CD4-positive, alpha-beta memory T cell (primary cell): ENCODE measurements around the gene IL19. TPM values are rescaled to one million over a fixed set of nuclear protein-coding genes. Genes with fewer than 3 reads are reported as not detected.

Experiments used
- CTCF ChIA-PET: fragments of 350-600 bp; sonication (Branson Sonifier 250); formaldehyde crosslinking; loops from one replicate; lab custom pipeline; 2021; ENCODE audit warnings: inconsistent platforms; ENCODE audit not compliant: partially characterized antibody; lab: Charles Lee
- POLR2A ChIA-PET: fragments of 350-600 bp; sonication (Branson Sonifier 250); formaldehyde crosslinking; loops from one replicate; lab custom pipeline; 2021; ENCODE audit not compliant: partially characterized antibody; lab: Charles Lee
- DNase-seq, 5 donors: peaks; one replicate each; pipeline versions ENCODE4 v3.0.0 to v3.0.0-alpha.2; 2020 to 2022; ENCODE audit warnings: mixed read lengths in 1 of 5
- H3K27ac ChIP-seq: one replicate; pipeline ENCODE4 v1.7.0; 2013; ENCODE audit warnings: low read depth, low read length
- H3K27me3 ChIP-seq: 2 replicates; pipeline ENCODE4 v1.7.0; 2013; ENCODE audit warnings: mild to moderate bottlenecking, low read length, moderate library complexity; ENCODE audit not compliant: insufficient read depth
- H3K36me3 ChIP-seq: 2 replicates; pipeline ENCODE4 v1.7.0; 2013; ENCODE audit warnings: mild to moderate bottlenecking, low read length, moderate library complexity; ENCODE audit not compliant: insufficient read depth
- H3K4me1 ChIP-seq: 2 replicates; pipeline ENCODE4 v1.7.0; 2013; ENCODE audit warnings: mild to moderate bottlenecking, low read length, moderate library complexity; ENCODE audit not compliant: insufficient read depth
- H3K4me3 ChIP-seq, 2 donors: one replicate each; pipeline ENCODE4 v1.7.0; 2013; ENCODE audit warnings: low read length in 2 of 2, mild to moderate bottlenecking in 1 of 2
- H3K9me3 ChIP-seq, 2 donors: one replicate each; pipeline ENCODE4 v1.7.0; 2013; ENCODE audit warnings: low read length in 2 of 2, control low read depth in 1 of 2; ENCODE audit not compliant: control insufficient read depth in 1 of 2
- H3K27ac Mint-ChIP-seq, 7 donors: one replicate each; pipeline ENCODE4 v1.8.0; 2020 to 2021; ENCODE audit warnings: mixed read lengths in 7 of 7, mild to moderate bottlenecking in 6 of 7, inconsistent platforms in 3 of 7, moderate library complexity in 3 of 7
- H3K27me3 Mint-ChIP-seq, 2 donors: one replicate each; pipeline ENCODE4 v1.8.0; 2020 to 2021; ENCODE audit warnings: mixed read lengths in 2 of 2
- H3K36me3 Mint-ChIP-seq, 2 donors: one replicate each; pipeline ENCODE4 v1.8.0; 2020 to 2021; ENCODE audit warnings: mixed read lengths in 2 of 2, inconsistent platforms in 1 of 2, mild to moderate bottlenecking in 1 of 2
- H3K4me1 Mint-ChIP-seq, 4 donors: one replicate each; pipeline ENCODE4 v1.8.0; 2020 to 2021; ENCODE audit warnings: mixed read lengths in 4 of 4, mild to moderate bottlenecking in 1 of 4
- H3K4me3 Mint-ChIP-seq, 8 donors: one replicate each; pipeline ENCODE4 v1.8.0; 2020 to 2021; ENCODE audit warnings: mixed read lengths in 8 of 8, mild to moderate bottlenecking in 7 of 8, moderate library complexity in 6 of 8, inconsistent platforms in 3 of 8
- H3K9me3 Mint-ChIP-seq, 8 donors: one replicate each; pipeline ENCODE4 v1.8.0; 2020 to 2021; ENCODE audit warnings: mixed read lengths in 8 of 8, mild to moderate bottlenecking in 5 of 8, inconsistent platforms in 3 of 8, moderate library complexity in 1 of 8
- intact Hi-C: fragments of 100-400 bp; cut with micrococcal nuclease; formaldehyde crosslinking; loops from one replicate; pipeline ENCODE4 v1.15.1; 2023
- polyA plus RNA-seq, 2 donors: library from polyadenylated mRNA; unstranded; fragments of 300-500 nt; fragmentation: Illumina TruSeq; gene quantifications; one replicate each; pipeline ENCODE4 v1.2.3, GENCODE V29; 2021
- total RNA-seq, 2 experiments: library from RNA; stranded (reverse); gene quantifications; one replicate each; pipeline ENCODE4 v1.2.3, GENCODE V29; 2021

Gene IL19
- total and polyA plus RNA-seq, 4 experiments from 2014 or later = not detected

GRCh38 chr1:206799311-206799710 is 28.7 kb downstream of the IL19 start:
- Mint-ChIP-seq H3K36me3 (no peaks in the 10 kb centered on the region), H3K27ac (peak overlapping the region in 2 of 7 donors; percentile 38 to 48), H3K9me3 (peaks cover 0 to 4% (median 0%) of the 10 kb centered on the region in 8 donors), H3K4me1 (peaks cover 49 to 84% (median 63%) of the 10 kb centered on the region in 4 donors), H3K27me3 (peaks cover 0 to 2% of the 10 kb centered on the region in 2 donors), H3K4me3 (no peak overlapping the region)
- DNase-seq = no peak
- Histone ChIP-seq H3K4me1 (peaks cover 57% of the 10 kb centered on the region), H3K9me3 (no peaks in the 10 kb centered on the region), H3K36me3 (no peaks in the 10 kb centered on the region), H3K4me3 (no peak overlapping the region), H3K27me3 (no peaks in the 10 kb centered on the region), H3K27ac (no peak overlapping the region)
- ChIA-PET CTCF (interaction anchor here (1.1 to 3.5 kb wide), 17 partner anchors 8 to 120 kb away, joined by 3 to 27 read pairs (median 7); partner anchors contain the start of genes IL10 and IL19), POLR2A (interaction anchor here (13.4 kb wide), 1 partner anchor 30 kb away, joined by 141 read pairs; the partner anchor contains the start of genes IL10 and IL19)
- intact Hi-C loops = no loop called here

GRCh38 chr1:206800411-206800810 is 29.8 kb downstream of the IL19 start:
- ChIA-PET CTCF (interaction anchor here (1.3 to 12.2 kb wide), 5 partner anchors 10 to 75 kb away, joined by 4 to 351 read pairs (median 25); no protein-coding TSS in a partner anchor), POLR2A (interaction anchor here (13.4 kb wide), 1 partner anchor 31 kb away, joined by 141 read pairs; the partner anchor contains the start of genes IL10 and IL19)
- intact Hi-C loops = no loop called here
- DNase-seq = no peak
- H3K4me3 Mint-ChIP-seq = no peak overlapping the region
- Histone ChIP-seq H3K27me3 (no peaks in the 10 kb centered on the region), H3K27ac (no peak overlapping the region), H3K4me3 (no peak overlapping the region), H3K9me3 (no peaks in the 10 kb centered on the region), H3K4me1 (peaks cover 57% of the 10 kb centered on the region), H3K36me3 (no peaks in the 10 kb centered on the region)
- peaks cover 47 to 84% (median 63%) of the 10 kb centered on the region in 4 donors for H3K4me1 Mint-ChIP-seq
- no peaks in the 10 kb centered on the region for H3K27me3 Mint-ChIP-seq
- peak overlapping the region in 6 of 7 donors; percentile 37 to 77 (median 60) for H3K27ac Mint-ChIP-seq
- peaks cover 0 to 4% (median 0%) of the 10 kb centered on the region in 8 donors for H3K9me3 Mint-ChIP-seq
- H3K36me3 Mint-ChIP-seq = no peaks in the 10 kb centered on the region

- POLR2A ChIA-PET = interaction anchor here (3.8 to 13.4 kb wide), 3 partner anchors 15 to 65 kb away, joined by 46 to 158 read pairs (median 141); partner anchors contain the start of genes IL10 and IL19
- H3K27ac ChIP-seq = no peak overlapping the region
Measured at GRCh38 chr1:206800891-206801290, 30.3 kb downstream of the IL19 start.

GRCh38 chr1:206801467-206801866 is 30.9 kb downstream of the IL19 start:
- Histone ChIP-seq H3K9me3 (no peaks in the 10 kb centered on the region), H3K4me1 (peaks cover 63% of the 10 kb centered on the region), H3K4me3 (no peak overlapping the region), H3K27me3 (no peaks in the 10 kb centered on the region), H3K36me3 (no peaks in the 10 kb centered on the region), H3K27ac (no peak overlapping the region)
- peak overlapping the region in 2 of 8 donors; percentile 22 to 51 for H3K4me3 Mint-ChIP-seq
- intact Hi-C loops = no loop called here
- H3K4me1 Mint-ChIP-seq = peaks cover 46 to 82% (median 64%) of the 10 kb centered on the region in 4 donors
- H3K27me3 Mint-ChIP-seq = no peaks in the 10 kb centered on the region
- no peak for DNase-seq
- peaks cover 0 to 4% (median 0%) of the 10 kb centered on the region in 8 donors for H3K9me3 Mint-ChIP-seq
- H3K27ac Mint-ChIP-seq = peak overlapping the region; percentile 89 to 99 (median 97)
- POLR2A ChIA-PET = interaction anchor here (0.7 to 13.4 kb wide), 4 partner anchors 16 to 66 kb away, joined by 3 to 158 read pairs (median 94); partner anchors contain the start of genes IL10 and IL19
- CTCF ChIA-PET = interaction anchor here (1.0 to 12.2 kb wide), 5 partner anchors 9 to 111 kb away, joined by 4 to 351 read pairs (median 6); partner anchors contain the start of gene IL10
- no peaks in the 10 kb centered on the region for H3K36me3 Mint-ChIP-seq

More at GRCh38 chr1:206800891-206801290, 30.3 kb downstream of the IL19 start:
- Histone ChIP-seq H3K36me3 (no peaks in the 10 kb centered on the region), H3K4me3 (no peak overlapping the region), H3K9me3 (no peaks in the 10 kb centered on the region), H3K27me3 (no peaks in the 10 kb centered on the region), H3K4me1 (peaks cover 61% of the 10 kb centered on the region)
- CTCF ChIA-PET = interaction anchor here (1.6 to 12.2 kb wide), 3 partner anchors 10 to 75 kb away, joined by 6 to 351 read pairs (median 11); no protein-coding TSS in a partner anchor
- Mint-ChIP-seq H3K27ac (peak overlapping the region in 3 of 7 donors; percentile 37 to 98 (median 98)), H3K27me3 (no peaks in the 10 kb centered on the region), H3K9me3 (peaks cover 0 to 4% (median 0%) of the 10 kb centered on the region in 8 donors), H3K36me3 (no peaks in the 10 kb centered on the region), H3K4me1 (peaks cover 45 to 84% (median 62%) of the 10 kb centered on the region in 4 donors), H3K4me3 (no peak overlapping the region)
- intact Hi-C loops = no loop called here
- DNase-seq = no peak

- Histone ChIP-seq H3K4me1 (peaks cover 63% of the 10 kb centered on the region), H3K27ac (peak overlapping the region; percentile 67), H3K4me3 (no peak overlapping the region), H3K36me3 (no peaks in the 10 kb centered on the region), H3K9me3 (no peaks in the 10 kb centered on the region), H3K27me3 (no peaks in the 10 kb centered on the region)
- Mint-ChIP-seq H3K27ac (peak overlapping the region; percentile 89 to 99 (median 97)), H3K36me3 (no peaks in the 10 kb centered on the region), H3K4me3 (peak overlapping the region in 5 of 8 donors; percentile 26 to 74 (median 57)), H3K4me1 (peaks cover 48 to 86% (median 69%) of the 10 kb centered on the region in 4 donors), H3K9me3 (peaks cover 0 to 4% (median 0%) of the 10 kb centered on the region in 8 donors), H3K27me3 (no peaks in the 10 kb centered on the region)
- DNase-seq = no peak
- POLR2A ChIA-PET = interaction anchor here (0.6 to 13.4 kb wide), 9 partner anchors 15 to 371 kb away, joined by 3 to 158 read pairs (median 24); partner anchors contain the start of genes FCMR, IL10 and IL19
- CTCF ChIA-PET = interaction anchor here (1.0 to 12.2 kb wide), 9 partner anchors 8 to 110 kb away, joined by 3 to 351 read pairs (median 6); partner anchors contain the start of gene IL10
- intact Hi-C loops = loop anchor here (2.0 kb wide), 1 partner anchor 120 kb away; no protein-coding TSS in a partner anchor
Measured at GRCh38 chr1:206802401-206802800, 31.8 kb downstream of the IL19 start.

GRCh38 chr1:206803221-206803730 is 32.7 kb downstream of the IL19 start:
- Mint-ChIP-seq H3K4me3 (peak overlapping the region; percentile 4 to 74 (median 56)), H3K27me3 (no peaks in the 10 kb centered on the region), H3K27ac (peak overlapping the region; percentile 89 to 99 (median 97)), H3K9me3 (peaks cover 0 to 4% (median 0%) of the 10 kb centered on the region in 8 donors), H3K4me1 (peaks cover 45 to 83% (median 66%) of the 10 kb centered on the region in 4 donors), H3K36me3 (no peaks in the 10 kb centered on the region)
- ChIA-PET POLR2A (interaction anchor here (0.6 to 13.4 kb wide), 28 partner anchors 8 to 1518 kb away, joined by 3 to 158 read pairs (median 6); partner anchors contain the start of genes CD55, FCMR, IKBKE and IL10), CTCF (interaction anchor here (0.6 to 12.2 kb wide), 14 partner anchors 8 to 179 kb away, joined by 3 to 351 read pairs (median 6); partner anchors contain the start of gene IL10)
- DNase-seq = peak; percentile 91 to 96 (median 94)
- no peaks in the 10 kb centered on the region for H3K9me3 ChIP-seq
- intact Hi-C loops = loop anchor here (1.0 to 2.0 kb wide), 7 partner anchors 14 to 120 kb away; no protein-coding TSS in a partner anchor
- peak overlapping the region in 1 of 2 donors; percentile 6 for H3K4me3 ChIP-seq
- no peaks in the 10 kb centered on the region for H3K27me3 ChIP-seq
- no peaks in the 10 kb centered on the region for H3K36me3 ChIP-seq
- peak overlapping the region; percentile 67 for H3K27ac ChIP-seq
- peaks cover 60% of the 10 kb centered on the region for H3K4me1 ChIP-seq
